Activated T-helper 1 cell treated with Interleukin-2 at 50 U/mL for 16 hours (primary cell): Measurements from ENCODE around the gene WDR91.
"Not testable (repeated sequence)": the region's sequence is repeated elsewhere in the genome, so short reads cannot be mapped to it uniquely, and the experiment has no call there.

Source experiments
- DNase-seq: peaks from one replicate; pipeline ENCODE4 v3.0.0-alpha.2; 2020; ENCODE audit warnings: low read depth

Gene WDR91

DNA sequence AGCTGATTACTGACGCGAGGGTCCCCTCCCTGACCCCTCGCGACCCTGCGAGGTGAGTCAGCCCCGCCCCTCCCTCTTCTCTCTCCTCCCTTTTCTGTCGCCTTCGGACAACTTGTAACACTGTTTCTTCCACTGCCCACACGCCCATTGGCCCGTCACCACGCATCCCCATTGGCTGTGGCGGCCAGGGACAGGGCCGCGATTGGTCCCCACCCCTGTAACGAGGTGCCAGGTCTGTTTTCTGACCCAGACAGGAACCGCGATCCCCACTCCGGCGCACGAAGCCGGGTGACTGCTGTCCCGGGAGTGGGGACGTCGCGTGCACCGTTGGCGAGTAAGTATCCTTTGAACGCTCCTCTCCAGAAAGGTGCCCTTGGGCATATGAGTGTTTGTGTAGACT is 22.2 kb upstream of the WDR91 start, which contains the start of gene STRA8:
STRA8 (plus strand) TSS at position 269 of the 400 bp plus-strand sequence. CDS start 6,687 bp downstream, outside the sequence.
- DNase-seq, result no peak

DNA sequence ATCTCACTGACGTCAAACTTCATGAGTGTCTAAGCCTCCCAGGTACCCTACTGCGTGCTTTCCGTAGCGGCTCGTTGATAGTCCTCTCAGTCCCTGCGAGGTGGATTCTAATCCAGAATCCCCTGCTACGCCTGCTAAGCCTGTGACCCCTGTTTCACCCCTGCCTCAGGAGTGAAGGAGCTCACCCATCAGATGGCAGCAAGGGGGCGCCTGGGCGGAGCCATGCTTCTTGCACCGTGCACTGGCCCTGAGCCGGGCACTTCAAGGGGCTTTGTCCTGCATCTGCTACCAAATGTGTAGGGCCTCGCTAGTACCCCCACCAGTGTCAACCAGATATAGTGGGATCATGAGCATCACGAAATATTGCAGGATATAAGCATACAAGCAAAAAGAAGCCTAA is 21.4 kb upstream of the WDR91 start:
- DNase-seq, result no peak

DNA sequence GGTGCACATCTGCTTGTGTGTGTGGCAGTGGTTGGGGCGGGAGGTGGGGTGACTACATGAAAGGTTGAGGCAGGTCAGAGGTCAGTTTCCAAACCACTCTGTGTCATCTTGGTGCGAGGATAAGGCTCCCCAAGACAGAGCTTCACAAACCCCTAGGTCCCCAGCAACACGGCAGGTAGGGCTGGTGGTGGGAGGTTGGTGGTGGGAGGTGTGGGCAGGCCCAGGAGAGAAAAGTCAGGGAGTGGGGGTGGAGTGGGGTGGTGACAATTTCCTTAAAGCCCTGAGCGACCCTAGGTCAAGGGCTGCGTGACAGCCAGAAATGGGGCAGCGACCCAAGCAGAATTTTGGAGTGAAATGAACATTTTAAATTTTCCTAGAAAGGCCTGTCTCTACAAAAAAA is 20.8 kb upstream of the WDR91 start:
- no peak for DNase-seq

DNA sequence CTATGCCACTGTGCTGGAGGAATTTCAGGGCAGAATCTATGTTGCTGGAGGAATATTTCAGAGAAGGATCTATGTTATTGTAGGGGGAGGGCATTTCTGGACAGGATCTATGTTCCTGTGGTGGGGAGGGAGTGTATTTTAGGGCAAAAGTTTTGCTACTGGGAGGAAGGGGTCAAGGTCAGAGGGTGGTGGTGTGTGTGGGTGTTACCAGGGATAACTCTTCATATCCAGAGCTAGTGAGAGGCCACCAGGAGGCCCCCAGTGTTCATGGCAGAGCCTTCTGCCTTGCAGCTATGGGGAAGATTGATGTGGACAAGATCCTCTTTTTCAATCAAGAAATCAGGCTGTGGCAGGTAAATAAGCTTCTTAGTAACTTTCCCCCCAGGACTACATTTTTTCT is 20.4 kb upstream of the WDR91 start:
- no peak for DNase-seq

DNA sequence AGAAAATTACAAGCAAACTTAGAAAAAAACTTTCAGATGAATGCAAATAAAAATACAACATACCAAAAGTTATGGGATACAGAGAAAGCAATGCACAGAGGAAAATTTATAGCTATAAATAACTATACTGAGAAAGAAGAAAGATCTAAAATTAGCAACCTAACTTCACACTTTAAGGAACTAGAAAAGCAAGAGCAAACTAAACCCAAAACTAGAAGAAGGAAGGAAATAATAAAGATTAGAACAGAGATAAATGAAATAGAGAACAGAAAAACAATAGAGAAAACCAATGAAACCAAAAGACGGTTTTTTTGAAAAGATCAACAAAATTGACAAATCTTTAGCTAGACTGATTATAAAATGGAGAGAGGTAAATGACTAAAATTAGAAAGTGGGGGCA is 12.7 kb upstream of the WDR91 start:
- no peak for DNase-seq

DNA sequence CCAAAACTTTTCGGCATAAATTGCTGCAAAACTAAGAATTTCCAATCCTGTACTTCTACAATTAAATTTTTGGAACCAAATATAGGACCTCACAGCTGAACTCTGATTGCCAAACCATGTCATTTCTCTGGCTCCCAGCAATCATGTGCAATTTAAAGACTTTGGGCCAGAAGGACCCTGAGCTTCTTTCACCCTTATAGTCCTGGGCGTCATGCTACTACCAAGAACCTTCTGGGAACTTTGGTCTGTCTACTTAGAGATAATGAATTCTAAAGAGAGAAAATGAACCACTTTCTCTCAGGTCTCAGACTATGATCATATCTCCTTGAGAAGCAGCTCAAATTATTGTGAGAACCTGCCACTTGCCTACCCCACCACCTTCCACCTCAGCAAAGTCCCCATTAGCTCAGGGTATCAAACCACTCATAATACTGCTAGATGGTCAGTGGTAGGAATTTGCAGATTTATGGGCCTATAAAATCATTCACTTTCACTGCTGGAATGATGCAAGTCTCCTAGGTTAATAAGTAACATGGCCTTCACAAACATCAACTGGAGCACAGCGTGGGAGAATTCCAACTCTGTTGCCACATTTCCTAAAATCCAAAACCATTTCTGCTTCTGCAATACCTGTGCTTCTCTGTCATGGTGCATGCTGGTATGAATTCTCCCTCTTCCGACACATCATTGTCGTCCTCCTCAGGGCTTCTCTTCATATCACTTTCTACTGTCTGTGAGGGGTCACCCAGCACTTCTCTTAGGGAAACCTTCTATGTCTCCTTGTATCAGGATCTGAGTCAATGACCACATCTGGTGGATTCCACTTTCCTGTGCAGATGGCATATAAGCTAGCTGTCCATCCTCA is 6.6 kb upstream of the WDR91 start:
- DNase-seq, result no peak

DNA sequence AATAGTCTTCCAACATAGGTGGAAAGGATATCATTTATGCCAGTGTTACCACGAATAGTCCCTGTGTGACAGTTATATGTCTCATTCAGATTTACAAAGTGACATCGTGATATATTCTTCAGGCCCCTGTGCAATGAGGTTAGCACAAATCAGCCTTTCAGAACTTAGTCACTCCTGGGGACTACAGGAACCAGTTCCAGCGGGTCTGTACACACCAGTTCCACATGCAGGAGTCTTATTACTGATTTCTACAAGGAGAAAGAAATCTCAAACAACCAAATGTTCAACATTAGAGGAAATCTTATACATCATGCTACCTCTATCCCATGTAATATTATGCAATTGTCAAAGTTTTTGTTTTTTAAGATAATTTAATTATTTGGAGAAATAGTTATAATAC is 4.4 kb upstream of the WDR91 start:
- DNase-seq, result no peak

DNA sequence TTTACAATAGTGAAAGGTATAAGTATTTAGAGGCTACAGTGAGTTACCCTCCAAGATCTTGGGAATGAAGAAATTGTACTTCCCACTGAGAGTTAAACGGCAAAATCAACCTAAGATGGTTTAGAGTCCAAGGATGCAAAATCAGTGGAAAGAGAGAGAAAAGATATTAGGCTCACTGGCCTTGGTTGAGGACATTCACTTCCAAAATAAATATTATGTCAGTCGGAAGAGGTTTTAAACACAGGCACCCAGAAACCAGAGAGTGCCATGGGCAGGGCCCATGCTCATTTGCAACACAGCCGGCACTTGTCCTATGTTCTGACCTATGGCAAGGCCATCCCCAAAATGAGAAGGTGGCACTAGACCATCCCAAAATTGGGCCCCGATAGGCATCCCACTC is 3.9 kb upstream of the WDR91 start:
- no peak for DNase-seq

DNA sequence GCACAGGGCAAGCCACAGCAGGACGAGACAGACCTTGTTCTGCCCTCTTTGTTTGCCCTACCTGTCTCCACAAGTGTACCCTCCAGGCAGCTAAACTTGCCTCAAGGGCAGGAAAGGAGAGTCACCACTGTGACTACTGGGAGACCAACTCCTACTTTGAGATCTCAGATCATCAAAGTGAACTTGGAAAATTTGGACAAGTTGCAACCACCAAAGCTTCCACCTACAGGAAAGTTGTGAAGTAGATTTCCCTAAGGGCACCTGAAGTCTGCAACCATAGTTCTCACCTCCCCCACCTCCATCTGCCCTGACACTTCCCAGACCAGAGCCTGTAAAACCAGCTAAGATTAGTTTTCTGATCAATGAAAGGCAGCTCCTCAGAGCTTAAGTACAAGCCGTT is 2.5 kb upstream of the WDR91 start:
- DNase-seq, result no peak

DNA sequence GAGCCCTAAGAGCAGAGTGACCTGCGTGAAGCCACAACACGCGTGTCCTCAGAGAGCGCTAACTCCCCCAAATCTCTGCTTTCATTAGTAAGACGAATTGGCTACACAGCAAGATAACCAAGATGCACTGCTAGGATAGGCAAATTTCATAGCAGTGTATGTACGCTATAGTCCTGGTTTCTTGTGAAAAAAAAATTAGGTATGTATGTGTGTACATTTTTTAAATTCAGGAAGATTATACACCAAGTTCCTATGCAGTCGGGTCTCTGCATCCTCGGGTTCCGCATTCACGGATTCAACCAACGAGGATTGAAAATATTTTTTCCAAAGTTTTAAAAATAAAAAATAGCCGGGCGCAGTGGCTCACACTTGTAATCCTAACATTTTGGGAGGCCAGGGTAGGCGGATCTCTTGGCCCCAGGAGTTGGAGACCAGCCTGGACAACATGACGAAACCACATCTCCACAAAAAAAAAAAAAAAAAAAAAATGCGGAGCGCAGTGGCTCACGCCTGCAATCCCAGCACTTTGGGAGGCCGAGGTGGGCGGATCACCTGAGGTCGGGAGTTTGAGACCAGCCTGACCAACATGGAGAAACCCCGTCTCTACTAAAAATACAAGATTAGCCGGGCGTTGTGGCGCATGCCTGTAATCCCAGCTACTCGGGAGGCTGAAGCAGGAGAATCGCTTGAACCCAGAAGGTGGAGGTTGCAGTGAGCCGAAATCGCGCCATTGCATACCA is 790 bp upstream of the WDR91 start:
- not testable (repeated sequence) for DNase-seq

DNA sequence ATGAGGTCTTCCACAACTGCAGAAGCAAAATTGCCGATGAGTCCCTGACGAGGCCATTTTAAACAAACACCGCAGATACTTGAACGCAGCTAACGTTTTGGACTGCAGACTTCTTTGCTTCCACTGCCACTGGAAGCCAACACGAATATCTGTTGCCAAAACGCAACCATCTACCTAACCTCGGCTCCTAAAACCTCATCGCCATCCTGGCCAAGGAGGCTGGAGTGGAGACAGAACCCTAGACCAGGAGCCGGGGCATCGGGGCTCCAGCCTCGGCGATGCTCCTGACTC is 493 bp downstream of the WDR91 start:
- no peak for DNase-seq

DNA sequence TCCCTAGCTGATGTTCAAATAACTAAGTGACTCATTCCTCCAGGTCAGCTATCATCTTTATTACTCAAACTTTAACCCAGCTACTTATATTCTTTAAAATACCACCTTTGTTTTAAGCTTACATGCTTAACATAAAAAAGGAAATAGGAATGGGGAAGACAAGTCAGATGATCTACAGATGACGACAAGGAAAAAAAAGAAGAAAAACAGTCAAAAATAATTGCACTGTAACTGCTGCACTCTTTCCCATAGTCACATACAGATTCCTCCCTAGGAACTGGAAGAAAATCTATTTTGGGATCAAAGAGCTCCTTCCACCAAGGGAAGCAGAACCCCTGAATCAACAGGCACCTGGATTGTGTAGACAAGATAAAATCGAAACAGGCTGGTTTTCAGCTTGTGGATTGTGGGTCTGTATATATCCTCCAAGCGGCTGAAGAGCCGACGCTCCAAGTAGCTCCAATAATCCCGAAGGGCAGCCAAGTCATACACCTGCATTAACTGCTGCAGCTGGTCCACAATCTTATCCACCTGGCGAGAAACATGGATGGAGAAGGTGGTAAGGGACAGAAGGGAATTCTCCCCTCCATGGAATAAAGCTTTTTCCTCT is 2.0 kb downstream of the WDR91 start:
- DNase-seq, result no peak

DNA sequence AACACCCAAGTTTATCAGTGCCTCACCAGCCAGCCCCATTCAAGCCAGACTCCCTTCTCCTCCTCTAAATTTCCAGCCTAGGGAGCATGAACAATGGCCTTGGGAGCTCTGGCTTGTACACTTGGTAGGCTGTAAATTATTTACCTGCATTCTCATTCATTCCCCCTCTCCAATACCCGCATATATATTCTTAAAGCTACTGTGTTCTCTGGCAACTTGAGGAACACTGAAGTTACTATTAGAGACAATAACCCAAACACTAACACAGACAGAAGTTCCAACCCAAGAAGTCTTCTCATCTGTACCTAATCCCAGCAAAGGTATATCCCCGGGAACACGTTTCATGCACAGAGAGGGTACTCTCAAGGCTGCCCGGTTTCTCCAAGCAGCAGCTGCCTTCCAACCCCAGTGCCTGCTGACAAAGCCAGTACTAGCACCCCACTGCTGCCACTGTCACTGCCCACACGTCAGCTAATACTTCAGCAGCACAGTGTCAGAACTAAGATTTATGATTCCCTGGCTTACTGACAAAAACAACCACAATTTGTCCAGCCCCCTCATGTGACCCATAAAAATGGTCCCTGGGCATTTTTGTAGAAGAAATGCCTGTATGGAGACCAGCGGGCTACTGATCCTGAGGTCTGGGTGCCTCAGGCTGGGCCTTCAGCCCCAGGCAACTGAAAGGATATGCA is 3.1 kb downstream of the WDR91 start:
- no peak for DNase-seq

DNA sequence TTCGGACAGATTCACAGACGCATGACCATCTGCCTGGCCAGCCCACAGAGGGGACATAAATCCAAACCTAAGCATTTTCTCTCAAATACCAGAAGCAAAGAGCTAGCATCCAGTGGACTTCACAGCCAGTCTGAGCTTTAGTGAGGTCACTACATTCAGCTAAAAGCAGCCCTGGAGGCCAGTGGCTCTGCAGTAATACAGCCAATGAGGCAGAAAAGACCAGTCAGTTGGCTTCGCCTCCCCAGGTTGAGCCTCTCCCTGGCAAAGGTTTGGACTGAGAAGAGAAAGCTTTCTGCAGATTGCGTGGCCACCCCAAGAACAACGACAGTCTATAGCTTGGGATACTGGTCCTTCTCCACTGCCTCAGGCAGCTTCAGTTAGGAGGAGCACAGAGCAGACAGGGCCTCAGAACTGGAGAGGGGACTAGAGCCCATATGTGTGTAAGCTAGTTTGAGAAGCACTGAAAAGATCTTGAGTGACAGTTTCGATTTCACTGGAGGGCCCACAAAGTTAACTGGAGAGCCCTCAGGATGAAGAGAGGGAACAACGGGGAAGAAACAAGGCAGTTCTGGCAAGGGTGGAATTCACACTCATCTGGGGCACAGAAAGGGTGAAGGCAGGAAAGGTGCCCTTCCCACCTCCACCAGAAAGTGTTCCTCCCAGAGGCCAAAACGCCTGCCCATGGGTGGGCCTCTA is 3.8 kb downstream of the WDR91 start:
- no peak for DNase-seq

DNA sequence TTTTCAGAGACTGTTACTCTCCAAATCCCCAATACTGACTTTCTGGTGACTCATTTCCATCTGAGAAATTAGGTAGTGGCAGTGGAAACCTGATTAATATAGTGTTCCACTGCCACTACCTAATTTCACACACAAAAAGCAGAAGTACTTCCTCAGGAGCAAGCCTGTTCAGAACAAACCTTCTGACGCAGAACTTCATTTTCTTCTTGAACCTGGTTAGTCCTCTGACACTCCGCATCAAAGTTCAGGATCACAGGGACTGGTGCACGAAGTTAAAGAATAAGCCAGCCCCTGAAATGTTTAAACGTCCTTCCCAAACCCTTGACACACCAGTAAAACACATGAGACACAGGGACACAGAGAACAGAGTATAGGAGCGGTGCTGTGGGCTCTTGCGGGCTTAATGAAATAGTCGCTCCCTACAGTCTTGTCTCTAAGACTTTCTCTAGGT is 4.4 kb downstream of the WDR91 start:
- DNase-seq, result no peak

DNA sequence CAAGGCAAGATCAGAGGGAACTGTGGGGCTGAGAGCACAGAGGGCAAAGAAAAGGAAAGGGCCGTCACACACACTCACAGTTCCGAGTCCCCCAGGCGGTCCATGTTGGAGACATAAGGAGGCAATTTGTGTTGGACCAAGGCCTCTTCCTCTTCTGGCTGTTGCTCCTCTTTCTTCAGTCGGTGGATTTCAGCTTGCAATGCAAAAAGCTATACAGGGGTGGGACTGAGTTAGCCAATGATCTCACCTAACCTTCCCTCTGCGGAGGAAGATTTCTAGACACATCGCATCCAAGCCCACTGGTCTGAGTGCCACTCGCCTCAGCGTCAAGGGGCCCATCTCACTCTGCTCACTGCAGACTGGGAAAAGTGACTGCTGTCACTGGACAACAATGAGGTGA is 5.5 kb downstream of the WDR91 start:
- no peak for DNase-seq

DNA sequence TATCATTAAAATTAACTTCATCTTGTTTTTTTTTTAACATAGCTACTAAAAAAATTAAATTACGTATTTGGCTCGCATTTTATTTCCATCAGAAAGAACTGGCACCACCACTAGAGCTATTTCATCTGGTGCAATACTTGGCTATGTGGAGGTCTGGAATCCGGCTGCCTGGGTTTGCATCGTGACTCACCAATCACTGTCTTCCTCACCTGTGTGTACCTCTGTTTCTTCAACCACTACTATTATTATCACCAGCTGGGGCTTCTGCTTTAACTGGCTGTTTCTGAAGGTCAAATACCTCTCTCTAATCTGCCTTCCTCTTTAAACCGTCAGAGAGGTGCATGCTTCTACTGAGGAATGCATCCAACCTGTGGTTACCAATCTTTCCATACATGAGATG is 6.5 kb downstream of the WDR91 start:
- no peak for DNase-seq

DNA sequence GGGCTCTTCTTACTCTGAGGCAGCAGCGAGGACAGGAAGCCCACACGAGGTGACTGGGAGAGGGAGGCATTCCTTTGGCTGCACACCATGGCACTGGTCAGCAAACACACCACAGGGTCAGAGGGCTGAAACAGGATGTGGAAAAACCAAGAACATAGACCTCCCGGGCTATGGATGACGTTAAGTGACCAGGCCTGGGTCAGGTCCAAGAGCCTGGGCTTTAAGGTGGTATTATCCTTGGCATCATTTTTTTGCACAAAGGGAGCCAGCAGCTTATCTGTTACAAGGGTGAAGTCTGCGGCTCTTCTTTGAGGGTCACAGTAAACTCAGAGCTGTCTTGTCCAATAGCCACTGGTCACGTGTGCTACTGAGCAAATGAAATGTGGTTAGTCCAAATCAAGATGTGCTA is 7.0 kb downstream of the WDR91 start:
- no peak for DNase-seq

DNA sequence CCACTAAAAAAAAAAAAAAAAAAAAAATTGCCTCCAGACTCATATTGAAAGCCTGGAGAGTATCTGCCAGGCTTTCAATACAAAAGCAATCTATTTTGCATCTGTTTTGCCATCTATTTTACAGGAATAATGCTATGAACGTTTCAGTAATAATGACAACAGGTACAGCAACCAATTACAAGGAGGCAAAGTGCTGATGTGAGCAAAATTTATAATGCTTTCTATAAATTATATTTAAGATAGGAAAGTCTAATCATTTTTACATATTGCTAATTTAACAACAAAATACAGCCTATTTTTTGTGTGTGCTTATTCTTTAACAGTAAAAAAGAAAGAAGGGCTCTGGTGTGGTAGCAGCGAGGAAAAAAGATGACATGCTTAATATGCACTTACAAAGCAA is 10.0 kb downstream of the WDR91 start:
- DNase-seq, result no peak

DNA sequence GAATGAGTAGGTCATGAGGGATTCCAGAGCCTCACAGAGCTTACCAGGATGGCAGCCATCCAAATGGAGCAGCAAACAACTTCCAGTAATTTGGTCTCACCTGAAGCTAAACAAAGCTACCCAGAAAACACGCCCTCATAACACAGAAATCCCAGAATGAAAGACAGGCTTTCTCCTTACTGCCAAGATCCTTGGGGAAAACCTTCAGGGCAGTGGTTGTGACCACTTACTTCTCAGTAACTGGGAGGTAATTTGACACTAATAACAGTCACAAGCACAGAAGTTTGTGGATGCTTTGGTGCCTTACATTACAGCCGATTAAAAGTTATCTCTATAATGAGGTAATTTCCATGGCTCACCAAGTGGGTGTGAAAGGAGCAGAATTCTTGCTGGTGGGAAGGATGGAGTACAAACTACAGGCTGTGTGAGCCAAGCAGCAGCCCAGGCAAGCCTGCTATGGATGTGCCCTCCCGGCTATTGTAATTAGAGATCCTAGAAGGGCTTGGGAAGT is 10.4 kb downstream of the WDR91 start:
- no peak for DNase-seq

DNA sequence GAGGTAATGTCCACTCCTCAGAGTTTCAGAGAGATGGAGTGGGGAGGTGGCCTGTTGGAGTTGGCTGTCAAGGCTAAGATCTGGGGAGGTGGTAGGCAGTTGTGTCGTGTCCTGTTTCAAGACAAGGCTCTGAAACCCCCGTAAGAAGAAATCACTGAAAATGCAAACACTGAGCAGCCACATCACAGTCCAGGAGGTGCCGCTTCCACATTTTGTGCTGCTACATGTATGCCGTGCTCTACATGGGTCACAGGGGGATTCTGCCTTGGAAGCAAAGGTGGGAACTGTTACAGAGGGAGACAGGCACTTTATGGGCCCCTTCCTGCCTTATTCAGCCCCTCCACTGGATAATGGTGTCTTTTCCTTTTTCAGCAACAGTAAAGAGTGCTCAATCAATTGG is 11.9 kb downstream of the WDR91 start:
- DNase-seq, result no peak
